Measurements from ENCODE around the gene KCNH1.
A peak's percentile ranks its signal among the peaks of the same experiment; 100 is the strongest.

KCNH1 gene

GRCh38 chr1:210690236-210690635 is 443.7 kb downstream of the KCNH1 start:
- Histone ChIP-seq H3K4me3 (ENCODE audit: low read length) (no peak overlapping the region), H3K9me3 (ENCODE audit: control insufficient read depth, low read length) (no peaks in the 10 kb centered on the region), H3K36me3 (ENCODE audit: control insufficient read depth, insufficient read depth, low read length, severe bottlenecking) (no peaks in the 10 kb centered on the region), H3K27me3 (replicated peaks; ENCODE audit: control insufficient read depth, insufficient read depth, low read length) (peaks cover 5% of the 10 kb centered on the region), H3K9ac (ENCODE audit: low read length) (no peak overlapping the region), H3K4me1 (ENCODE audit: control insufficient read depth, insufficient read depth, low read length) (no peaks in the 10 kb centered on the region)
- DNase-seq (ENCODE audit: low read depth), result no peak

GRCh38 chr1:210689826-210690225 is 444.1 kb downstream of the KCNH1 start:
- no peaks in the 10 kb centered on the region for H3K36me3 ChIP-seq (ENCODE audit: control insufficient read depth, insufficient read depth, low read length, severe bottlenecking)
- H3K9ac ChIP-seq (ENCODE audit: low read length), result no peak overlapping the region
- no peaks in the 10 kb centered on the region for H3K4me1 ChIP-seq (ENCODE audit: control insufficient read depth, insufficient read depth, low read length)
- H3K4me3 ChIP-seq (ENCODE audit: low read length), result no peak overlapping the region
- no peaks in the 10 kb centered on the region for H3K9me3 ChIP-seq (ENCODE audit: control insufficient read depth, low read length)
- no peak for DNase-seq (ENCODE audit: low read depth)
- H3K27me3 ChIP-seq (replicated peaks; ENCODE audit: control insufficient read depth, insufficient read depth, low read length), result peaks cover 1% of the 10 kb centered on the region

GRCh38 chr1:210688512-210689234 is 445.3 kb downstream of the KCNH1 start:
- Histone ChIP-seq H3K4me3 (ENCODE audit: low read length) (no peak overlapping the region), H3K36me3 (ENCODE audit: control insufficient read depth, insufficient read depth, low read length, severe bottlenecking) (no peaks in the 10 kb centered on the region), H3K4me1 (ENCODE audit: control insufficient read depth, insufficient read depth, low read length) (no peaks in the 10 kb centered on the region), H3K9me3 (ENCODE audit: control insufficient read depth, low read length) (no peaks in the 10 kb centered on the region), H3K9ac (ENCODE audit: low read length) (no peak overlapping the region), H3K27me3 (replicated peaks; ENCODE audit: control insufficient read depth, insufficient read depth, low read length) (no peaks in the 10 kb centered on the region)
- DNase-seq (ENCODE audit: low read depth), result peak; percentile 48

- DNase-seq (ENCODE audit: low read depth), result no peak
- Histone ChIP-seq H3K9me3 (ENCODE audit: control insufficient read depth, low read length) (no peaks in the 10 kb centered on the region), H3K9ac (ENCODE audit: low read length) (no peak overlapping the region), H3K27me3 (replicated peaks; ENCODE audit: control insufficient read depth, insufficient read depth, low read length) (no peaks in the 10 kb centered on the region), H3K4me3 (ENCODE audit: low read length) (no peak overlapping the region), H3K4me1 (ENCODE audit: control insufficient read depth, insufficient read depth, low read length) (no peaks in the 10 kb centered on the region), H3K36me3 (ENCODE audit: control insufficient read depth, insufficient read depth, low read length, severe bottlenecking) (no peaks in the 10 kb centered on the region)
Observed at GRCh38 chr1:210687582-210688279, 446.2 kb downstream of the KCNH1 start.

GRCh38 chr1:210686841-210687240 is 447.1 kb downstream of the KCNH1 start:
- no peak overlapping the region for H3K4me3 ChIP-seq (ENCODE audit: low read length)
- no peaks in the 10 kb centered on the region for H3K4me1 ChIP-seq (ENCODE audit: control insufficient read depth, insufficient read depth, low read length)
- H3K27me3 ChIP-seq (replicated peaks; ENCODE audit: control insufficient read depth, insufficient read depth, low read length), result no peaks in the 10 kb centered on the region
- H3K9me3 ChIP-seq (ENCODE audit: control insufficient read depth, low read length), result no peaks in the 10 kb centered on the region
- no peak for DNase-seq (ENCODE audit: low read depth)
- no peaks in the 10 kb centered on the region for H3K36me3 ChIP-seq (ENCODE audit: control insufficient read depth, insufficient read depth, low read length, severe bottlenecking)
- H3K9ac ChIP-seq (ENCODE audit: low read length), result no peak overlapping the region

- Histone ChIP-seq H3K4me3 (ENCODE audit: low read length) (no peak overlapping the region), H3K27me3 (replicated peaks; ENCODE audit: control insufficient read depth, insufficient read depth, low read length) (no peaks in the 10 kb centered on the region), H3K9ac (ENCODE audit: low read length) (no peak overlapping the region), H3K4me1 (ENCODE audit: control insufficient read depth, insufficient read depth, low read length) (no peaks in the 10 kb centered on the region), H3K36me3 (ENCODE audit: control insufficient read depth, insufficient read depth, low read length, severe bottlenecking) (no peaks in the 10 kb centered on the region), H3K9me3 (ENCODE audit: control insufficient read depth, low read length) (no peaks in the 10 kb centered on the region)
- no peak for DNase-seq (ENCODE audit: low read depth)
Observed at GRCh38 chr1:210685295-210685650, 448.7 kb downstream of the KCNH1 start.

GRCh38 chr1:210684466-210685294 is 449.3 kb downstream of the KCNH1 start:
- no peaks in the 10 kb centered on the region for H3K36me3 ChIP-seq (ENCODE audit: control insufficient read depth, insufficient read depth, low read length, severe bottlenecking)

GRCh38 chr1:210683403-210684047 is 450.4 kb downstream of the KCNH1 start:
- Histone ChIP-seq H3K9me3 (ENCODE audit: control insufficient read depth, low read length) (no peaks in the 10 kb centered on the region), H3K27me3 (replicated peaks; ENCODE audit: control insufficient read depth, insufficient read depth, low read length) (no peaks in the 10 kb centered on the region), H3K9ac (ENCODE audit: low read length) (no peak overlapping the region), H3K4me1 (ENCODE audit: control insufficient read depth, insufficient read depth, low read length) (no peaks in the 10 kb centered on the region), H3K36me3 (ENCODE audit: control insufficient read depth, insufficient read depth, low read length, severe bottlenecking) (no peaks in the 10 kb centered on the region), H3K4me3 (ENCODE audit: low read length) (no peak overlapping the region)
- no peak for DNase-seq (ENCODE audit: low read depth)

More at GRCh38 chr1:210684466-210685294, 449.3 kb downstream of the KCNH1 start:
- H3K4me1 ChIP-seq (ENCODE audit: control insufficient read depth, insufficient read depth, low read length), result no peaks in the 10 kb centered on the region
- no peak overlapping the region for H3K9ac ChIP-seq (ENCODE audit: low read length)
- H3K9me3 ChIP-seq (ENCODE audit: control insufficient read depth, low read length), result no peaks in the 10 kb centered on the region
- no peaks in the 10 kb centered on the region for H3K27me3 ChIP-seq (replicated peaks; ENCODE audit: control insufficient read depth, insufficient read depth, low read length)
- no peak for DNase-seq (ENCODE audit: low read depth)
- H3K4me3 ChIP-seq (ENCODE audit: low read length), result no peak overlapping the region

- Histone ChIP-seq H3K4me3 (ENCODE audit: low read length) (no peak overlapping the region), H3K27me3 (replicated peaks; ENCODE audit: control insufficient read depth, insufficient read depth, low read length) (no peaks in the 10 kb centered on the region), H3K9me3 (ENCODE audit: control insufficient read depth, low read length) (no peaks in the 10 kb centered on the region), H3K4me1 (ENCODE audit: control insufficient read depth, insufficient read depth, low read length) (no peaks in the 10 kb centered on the region), H3K9ac (ENCODE audit: low read length) (no peak overlapping the region), H3K36me3 (ENCODE audit: control insufficient read depth, insufficient read depth, low read length, severe bottlenecking) (no peaks in the 10 kb centered on the region)
- DNase-seq (ENCODE audit: low read depth), result peak; percentile 2
Observed at GRCh38 chr1:210681158-210681557, 452.8 kb downstream of the KCNH1 start.

GRCh38 chr1:210678306-210678705 is 455.6 kb downstream of the KCNH1 start:
- no peaks in the 10 kb centered on the region for H3K9me3 ChIP-seq (ENCODE audit: control insufficient read depth, low read length)
- H3K27me3 ChIP-seq (replicated peaks; ENCODE audit: control insufficient read depth, insufficient read depth, low read length), result no peaks in the 10 kb centered on the region
- no peak for DNase-seq (ENCODE audit: low read depth)
- no peaks in the 10 kb centered on the region for H3K4me1 ChIP-seq (ENCODE audit: control insufficient read depth, insufficient read depth, low read length)
- no peak overlapping the region for H3K9ac ChIP-seq (ENCODE audit: low read length)
- no peaks in the 10 kb centered on the region for H3K36me3 ChIP-seq (ENCODE audit: control insufficient read depth, insufficient read depth, low read length, severe bottlenecking)
- no peak overlapping the region for H3K4me3 ChIP-seq (ENCODE audit: low read length)

GRCh38 chr1:210677533-210677932 is 456.4 kb downstream of the KCNH1 start:
- no peaks in the 10 kb centered on the region for H3K36me3 ChIP-seq (ENCODE audit: control insufficient read depth, insufficient read depth, low read length, severe bottlenecking)
- no peak overlapping the region for H3K9ac ChIP-seq (ENCODE audit: low read length)
- DNase-seq (ENCODE audit: low read depth), result no peak
- H3K4me3 ChIP-seq (ENCODE audit: low read length), result no peak overlapping the region
- H3K9me3 ChIP-seq (ENCODE audit: control insufficient read depth, low read length), result no peaks in the 10 kb centered on the region
- H3K27me3 ChIP-seq (replicated peaks; ENCODE audit: control insufficient read depth, insufficient read depth, low read length), result no peaks in the 10 kb centered on the region
- no peaks in the 10 kb centered on the region for H3K4me1 ChIP-seq (ENCODE audit: control insufficient read depth, insufficient read depth, low read length)

Measured in adipocyte (in vitro differentiated cells).